HUDEP-2 (cell line): ENCODE results near the gene LBHD1.
A peak's percentile ranks its signal among the peaks of the same experiment; 100 is the strongest.
"Not testable (repeated sequence)": the region's sequence is repeated elsewhere in the genome, so short reads cannot be mapped to it uniquely, and the experiment has no call there.

Source experiments
- DNase-seq, 76 experiments: peaks; one replicate each; lab custom pipeline; 2025; ENCODE audit not compliant: unreplicated experiment in 76 of 76; lab: John Stamatoyannopoulos, UW

The LBHD1 gene

GRCh38 chr11:62621567-62622470 lies 50.2 kb downstream of the LBHD1 start, which contains the start of gene B3GAT3:
Gene B3GAT3, minus strand, starts transcription at chr11:62621986. Its CDS starts 39 bp downstream, at chr11:62621947.
- peak in 75 of 76 experiments; percentile 62 to 99 (median 97) for DNase-seq

- no peak for DNase-seq
Measured at GRCh38 chr11:62621027-62621566, 51.0 kb downstream of the LBHD1 start.

DNA sequence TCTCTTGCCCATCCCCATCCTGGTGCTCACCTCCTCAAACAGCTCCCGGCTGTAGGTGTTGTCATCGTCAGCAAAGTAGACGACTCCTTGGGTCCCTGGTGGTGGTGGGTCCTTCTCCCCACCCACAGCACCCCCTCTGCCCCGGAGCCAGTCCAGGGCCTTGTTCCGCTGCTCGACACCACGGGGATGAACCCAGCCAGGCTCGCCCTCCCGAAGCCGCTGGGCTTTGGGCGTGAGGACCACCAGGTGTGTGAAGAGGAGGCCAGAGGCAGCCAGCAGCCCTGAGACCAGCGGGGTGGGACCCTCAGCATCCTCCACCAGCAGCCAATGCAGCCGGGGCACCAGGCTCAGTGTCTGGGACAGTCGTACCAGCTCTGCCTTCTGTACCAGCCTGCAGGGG lies 55.1 kb downstream of the LBHD1 start:
- DNase-seq = not testable (repeated sequence)

- DNase-seq = no peak
Measured at GRCh38 chr11:62615521-62615920, 56.5 kb downstream of the LBHD1 start.

- DNase-seq = peak in 3 of 76 experiments; percentile 3 to 28 (median 24)
Measured at GRCh38 chr11:62614275-62614674, 57.8 kb downstream of the LBHD1 start.

DNA sequence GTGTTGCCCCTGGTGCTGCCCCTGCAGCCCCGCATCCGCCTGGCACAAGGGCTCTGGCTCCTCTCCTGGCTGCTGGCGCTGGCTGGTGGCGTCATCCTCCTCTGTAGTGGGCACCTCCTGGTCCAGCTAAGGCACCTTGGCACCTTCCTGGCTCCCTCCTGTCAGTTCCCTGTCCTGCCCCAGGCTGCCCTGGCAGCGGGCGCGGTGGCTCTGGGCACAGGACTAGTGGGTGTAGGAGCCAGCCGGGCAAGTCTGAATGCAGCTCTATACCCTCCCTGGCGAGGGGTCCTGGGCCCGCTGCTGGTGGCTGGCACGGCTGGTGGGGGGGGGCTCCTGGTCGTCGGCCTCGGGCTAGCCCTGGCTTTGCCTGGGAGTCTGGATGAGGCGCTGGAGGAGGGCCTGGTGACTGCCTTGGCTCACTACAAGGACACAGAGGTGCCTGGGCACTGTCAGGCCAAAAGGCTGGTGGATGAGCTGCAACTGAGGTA lies 58.7 kb downstream of the LBHD1 start:
- DNase-seq = no peak
